Inflammatory macrophage treated with lipopolysaccharide for 1 hour (primary cell): ENCODE measurements around the gene NSG1.
"Not testable (repeated sequence)": the region's sequence is repeated elsewhere in the genome, so short reads cannot be mapped to it uniquely, and the experiment has no call there.

Experiments
- DNase-seq, 2 donors: peaks; one replicate each; pipeline ENCODE4 v3.0.0-alpha.2; 2020 to 2022

Gene NSG1

GRCh38 chr4:4417886-4418285 lies 31.0 kb downstream of the NSG1 start:
- no peak for DNase-seq

- DNase-seq = no peak
Measured at GRCh38 chr4:4418676-4419390, 31.9 kb downstream of the NSG1 start.

- DNase-seq = no peak
Measured at GRCh38 chr4:4419896-4420295, 33.0 kb downstream of the NSG1 start.

GRCh38 chr4:4420421-4420820 lies 33.5 kb downstream of the NSG1 start:
- no peak for DNase-seq

GRCh38 chr4:4421356-4421755 lies 34.5 kb downstream of the NSG1 start:
- DNase-seq = no peak

GRCh38 chr4:4422117-4422516 lies 35.2 kb downstream of the NSG1 start:
- not testable (repeated sequence) for DNase-seq

GRCh38 chr4:4422856-4423499 lies 36.1 kb downstream of the NSG1 start:
- DNase-seq = no peak

GRCh38 chr4:4423706-4424498 lies 37.0 kb downstream of the NSG1 start:
- no peak for DNase-seq

- DNase-seq = no peak
Measured at GRCh38 chr4:4424499-4425115, 37.7 kb downstream of the NSG1 start.

GRCh38 chr4:4425119-4425690 lies 38.3 kb downstream of the NSG1 start:
- no peak for DNase-seq

GRCh38 chr4:4425696-4426095 lies 38.8 kb downstream of the NSG1 start:
- no peak for DNase-seq

GRCh38 chr4:4426511-4427120 lies 39.7 kb downstream of the NSG1 start:
- no peak for DNase-seq

GRCh38 chr4:4427121-4427870 lies 40.4 kb downstream of the NSG1 start:
- no peak for DNase-seq

- DNase-seq = no peak
Measured at GRCh38 chr4:4427886-4428285, 41.0 kb downstream of the NSG1 start.

- DNase-seq = no peak
Measured at GRCh38 chr4:4428966-4429875, 42.3 kb downstream of the NSG1 start.

GRCh38 chr4:4430492-4431195 lies 43.7 kb downstream of the NSG1 start:
- DNase-seq = peak in 1 of 2 donors; percentile 11

- DNase-seq = no peak
Measured at GRCh38 chr4:4432341-4433125, 45.6 kb downstream of the NSG1 start.

- no peak for DNase-seq
Measured at GRCh38 chr4:4433941-4434340, 47.0 kb downstream of the NSG1 start.

- no peak for DNase-seq
Measured at GRCh38 chr4:4436244-4436823, 49.4 kb downstream of the NSG1 start.
